ENCODE data around the gene STK17B. TPM values are rescaled to one million over a fixed set of nuclear protein-coding genes. Genes with fewer than 3 reads are reported as not detected.

STK17B gene
- 48.2 and 53.8 TPM in 2 replicates for total RNA-seq

DNA sequence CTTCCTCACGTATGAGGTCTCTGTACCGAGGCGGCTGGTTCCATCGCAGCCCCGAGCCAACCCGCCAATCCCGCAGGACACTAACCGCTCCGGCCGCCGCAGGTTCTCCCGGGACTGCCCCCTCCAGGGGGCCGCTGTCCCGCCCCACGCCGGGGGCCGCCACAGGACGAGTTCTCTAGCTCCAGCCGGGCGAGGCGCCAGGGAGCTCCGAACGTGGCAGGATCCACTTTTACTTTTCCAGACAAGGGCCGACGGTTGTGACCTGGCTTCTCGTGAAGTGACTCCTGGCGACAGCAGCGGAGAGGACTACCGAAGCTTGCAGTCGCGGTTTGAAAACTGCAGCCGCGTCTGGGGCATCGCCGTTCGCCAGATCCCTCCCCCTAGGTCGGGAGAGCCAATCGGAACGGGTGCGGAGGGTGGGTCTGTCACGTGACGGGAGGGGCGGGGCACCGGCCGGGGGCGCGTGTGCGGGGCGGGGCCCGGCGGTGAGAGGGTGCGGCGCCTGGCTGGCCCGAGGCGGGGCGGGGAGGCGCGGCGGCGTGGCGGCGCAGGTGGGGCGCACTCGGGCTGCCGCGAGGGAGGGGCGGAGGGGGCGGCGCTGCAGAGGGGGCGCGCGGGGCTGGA lies at the start of gene STK17B:
TSS of gene STK17B (minus strand) at position 331 of the 624 bp plus-strand sequence. CDS start 8,195 bp downstream, outside the sequence.

Other genes starting within 250 kb of the STK17B start
- gene DNAH7, start 102.7 kb downstream of the STK17B start, total RNA-seq, result 0.85 and 0.97 TPM in 2 replicates

Data from hair follicle dermal papilla cell (primary cell).